Measurements from ENCODE around the gene FBXL2. TPM values are rescaled to one million over a fixed set of nuclear protein-coding genes. Genes with fewer than 3 reads are reported as not detected.

Gene FBXL2
- total and polyA plus RNA-seq, 2 of the 8 experiments (the other 6 are each of a cell fraction or from before 2014, with no cell fraction given) = 3.1 to 5.4 TPM

GRCh38 chr3:33339758-33340157 is 62.5 kb downstream of the FBXL2 start:
- Histone ChIP-seq H2AFZ (ENCODE audit: low read length) (no peak overlapping the region), H2BK120ac (replicated peaks; ENCODE audit: low read depth, low read length) (no peak overlapping the region), H3K4me3 (ENCODE audit: extremely low read depth in 1 of 4, insufficient read depth in 2 of 4, low read depth in 3 of 4, low read length in 4 of 4) (no peak overlapping the region), H4K20me1 (replicated peaks in 1 of 2; ENCODE audit: control insufficient read depth in 1 of 2, insufficient read depth in 2 of 2, low read length in 2 of 2) (no peaks in the 10 kb centered on the region), H3K23me2 (ENCODE audit: low read depth, low read length) (no peaks in the 10 kb centered on the region), H3K36me3 (ENCODE audit: control insufficient read depth in 2 of 4, insufficient read depth in 4 of 4, low read length in 3 of 4) (no peaks in the 10 kb centered on the region), H3K27ac (ENCODE audit: low read depth, low read length) (no peak overlapping the region), H2AK5ac (ENCODE audit: low read depth, low read length) (no peak overlapping the region), H3K27me3 (replicated peaks in 1 of 4; ENCODE audit: control insufficient read depth in 3 of 4, extremely low read depth in 1 of 4, insufficient read depth in 3 of 4, low read length in 3 of 4) (no peaks in the 10 kb centered on the region), H2BK15ac (ENCODE audit: low read length) (no peak overlapping the region), H3K4ac (replicated peaks; ENCODE audit: insufficient read length, low read depth, low read length) (no peak overlapping the region), H3K9ac (replicated peaks in 1 of 4; ENCODE audit: extremely low read depth in 1 of 4, low read depth in 3 of 4, low read length in 3 of 4) (no peak overlapping the region), H3K4me1 (replicated peaks in 1 of 4; ENCODE audit: control insufficient read depth in 3 of 4, insufficient read depth in 4 of 4, low read length in 3 of 4) (no peaks in the 10 kb centered on the region), H3K14ac (ENCODE audit: insufficient read length) (no peak overlapping the region), H3K56ac (replicated peaks; ENCODE audit: insufficient read length, low read depth, low read length) (no peak overlapping the region), H4K91ac (replicated peaks; ENCODE audit: insufficient read length, low read length) (no peak overlapping the region), H2BK12ac (ENCODE audit: low read depth, low read length) (no peak overlapping the region), H3K79me1 (ENCODE audit: low read depth, low read length) (no peaks in the 10 kb centered on the region), H3K9me3 (ENCODE audit: insufficient read depth in 2 of 2, low read depth in 1 of 2, low read length in 1 of 2) (peaks cover 0 to under 1% of the 10 kb centered on the region in 2 experiments; a peak in 2 of 4 replicates), H4K8ac (ENCODE audit: extremely low read depth, insufficient read depth, low read length) (no peak overlapping the region), H3K79me2 (ENCODE audit: control insufficient read depth in 1 of 2, insufficient read depth in 2 of 2, low read length in 2 of 2) (no peaks in the 10 kb centered on the region), H3K18ac (ENCODE audit: extremely low read depth, low read length) (no peak overlapping the region), H3K23ac (ENCODE audit: insufficient read length) (no peak overlapping the region), H2BK20ac (ENCODE audit: low read length) (no peak overlapping the region), H2BK5ac (ENCODE audit: low read depth, low read length) (no peak overlapping the region), H3K4me2 (ENCODE audit: insufficient read depth in 1 of 2, low read depth in 2 of 2, low read length in 2 of 2) (no peak overlapping the region), H4K5ac (ENCODE audit: insufficient read length, low read depth, low read length) (no peak overlapping the region)
- TF ChIP-seq CBX8 (IDR thresholded peaks at IDR 0.05; ENCODE audit: borderline replicate concordance, low read depth, low read length) (no peak), TBP (IDR thresholded peaks at IDR 0.05; ENCODE audit: low read depth, low read length) (no peak), PHF8 (conservative IDR thresholded peaks at IDR 0.05; ENCODE audit: low read depth, low read length) (no peak), TAF7 (optimal IDR thresholded peaks at IDR 0.05; ENCODE audit: borderline replicate concordance, low read depth, low read length) (no peak), ZNF274 (IDR thresholded peaks at IDR 0.05; ENCODE audit: borderline replicate concordance, extremely low read depth, low read length) (no peak), POLR2AphosphoS5 (IDR thresholded peaks at IDR 0.05; ENCODE audit: low read depth, low read length) (no peak)
- DNase-seq (ENCODE audit: low read depth in 1 of 2, low spot score in 2 of 2) (no peak), FAIRE-seq (no peak)
- POLR2A ChIA-PET (ENCODE audit: partially characterized antibody) = no interaction called here
- CTCF ChIA-PET (ENCODE audit: partially characterized antibody) = no interaction called here

All from H1 (cell line).